ENCODE results near the gene NUP153. TPM values are rescaled to one million over a fixed set of nuclear protein-coding genes. Genes with fewer than 3 reads are reported as not detected.

The NUP153 gene
- total RNA-seq, 1 experiment from 2014 or later, result 104 TPM

DNA sequence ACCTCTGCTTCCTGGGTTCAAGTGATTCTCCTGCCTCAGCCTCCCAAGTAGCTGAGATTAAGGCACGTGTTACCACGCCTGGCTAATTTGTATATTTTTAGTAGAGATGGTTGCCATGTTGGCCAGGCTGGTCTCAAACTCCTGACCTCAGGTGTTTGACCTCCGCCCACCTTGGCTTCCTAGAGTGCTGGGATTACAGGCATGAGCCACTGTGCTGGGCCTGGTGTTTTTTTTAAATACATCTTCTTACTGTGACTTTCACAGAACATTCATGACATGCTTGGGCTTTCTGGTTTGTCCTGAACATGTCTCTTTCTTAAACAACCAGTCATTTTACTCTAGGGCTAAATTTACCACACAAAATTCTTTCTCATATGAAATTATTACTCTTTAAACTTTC, 141.3 kb downstream of the NUP153 start:
- ChIA-PET CTCF (no interaction called here), POLR2A (ENCODE audit: low non-redundant PET) (no interaction called here)
- H3K36me3 ChIP-seq (ENCODE audit: insufficient read depth, low read length, poor library complexity, severe bottlenecking), result no peaks in the 10 kb centered on the region
- no peak overlapping the region for H3K4me3 ChIP-seq (ENCODE audit: low read depth, low read length, poor library complexity, severe bottlenecking)
- BruUV-seq (replicated peaks), result no TSS peak
- intact Hi-C loops (cut with micrococcal nuclease; ENCODE audit: unreplicated experiment), result no loop called here
- no peaks in the 10 kb centered on the region for H3K27me3 ChIP-seq (replicated peaks; ENCODE audit: insufficient read depth, low read depth, low read length, poor library complexity)
- no peak for TF ChIP-seq EZH2 (IDR thresholded peaks at IDR 0.05; ENCODE audit: borderline replicate concordance, low read depth, low read length, poor library complexity, severe bottlenecking)
- TF ChIP-seq, protein P1, sequence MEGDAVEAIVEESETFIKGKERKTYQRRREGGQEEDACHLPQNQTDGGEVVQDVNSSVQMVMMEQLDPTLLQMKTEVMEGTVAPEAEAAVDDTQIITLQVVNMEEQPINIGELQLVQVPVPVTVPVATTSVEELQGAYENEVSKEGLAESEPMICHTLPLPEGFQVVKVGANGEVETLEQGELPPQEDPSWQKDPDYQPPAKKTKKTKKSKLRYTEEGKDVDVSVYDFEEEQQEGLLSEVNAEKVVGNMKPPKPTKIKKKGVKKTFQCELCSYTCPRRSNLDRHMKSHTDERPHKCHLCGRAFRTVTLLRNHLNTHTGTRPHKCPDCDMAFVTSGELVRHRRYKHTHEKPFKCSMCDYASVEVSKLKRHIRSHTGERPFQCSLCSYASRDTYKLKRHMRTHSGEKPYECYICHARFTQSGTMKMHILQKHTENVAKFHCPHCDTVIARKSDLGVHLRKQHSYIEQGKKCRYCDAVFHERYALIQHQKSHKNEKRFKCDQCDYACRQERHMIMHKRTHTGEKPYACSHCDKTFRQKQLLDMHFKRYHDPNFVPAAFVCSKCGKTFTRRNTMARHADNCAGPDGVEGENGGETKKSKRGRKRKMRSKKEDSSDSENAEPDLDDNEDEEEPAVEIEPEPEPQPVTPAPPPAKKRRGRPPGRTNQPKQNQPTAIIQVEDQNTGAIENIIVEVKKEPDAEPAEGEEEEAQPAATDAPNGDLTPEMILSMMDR (conservative IDR thresholded peaks at IDR 0.05; ENCODE audit: low read depth, low read length), result no peak
- peaks cover 14% of the 10 kb centered on the region for H3K9me3 ChIP-seq (ENCODE audit: low read depth, low read length, poor library complexity, severe bottlenecking)
- H3K4me1 ChIP-seq (ENCODE audit: insufficient read depth, low read length, poor library complexity, severe bottlenecking), result no peaks in the 10 kb centered on the region
- no peak overlapping the region for H3K27ac ChIP-seq (ENCODE audit: low read depth, low read length, poor library complexity, severe bottlenecking)
- DNase-seq (ENCODE audit: low spot score), result no peak

Other genes with a start within 250 kb of the NUP153 start
- 15.7 and 16.2 TPM in 2 replicates for gene FAM8A1, start 106.6 kb downstream of the NUP153 start, total RNA-seq (2021)

Data from A673 (cell line).